HEK293 (cell line): ENCODE measurements around the gene CCDC117.

Source experiments
- ZBTB1 ChIP-seq: fragments of 450-650 bp; formaldehyde crosslinking; IDR thresholded peaks from 2 replicates; pipeline ENCODE4 v1.5.1; 2016; ENCODE audit warnings: missing biosample characterization, missing genetic modification characterization
- ZBTB48 ChIP-seq: fragments of 450-650 bp; formaldehyde crosslinking; IDR thresholded peaks from 2 replicates; pipeline ENCODE4 v1.5.1; 2016; ENCODE audit warnings: missing biosample characterization, missing genetic modification characterization
- ZBTB8A ChIP-seq: fragments of 450-650 bp; formaldehyde crosslinking; IDR thresholded peaks from 2 replicates; pipeline ENCODE4 v1.5.1; 2016; ENCODE audit warnings: missing biosample characterization, missing genetic modification characterization
- ZNF121 ChIP-seq: fragments of 450-650 bp; formaldehyde crosslinking; IDR thresholded peaks from 2 replicates; pipeline ENCODE4 v1.5.1; 2016; ENCODE audit warnings: missing biosample characterization, missing genetic modification characterization
- ZNF157 ChIP-seq: fragments of 450-650 bp; formaldehyde crosslinking; IDR thresholded peaks from 2 replicates; pipeline ENCODE4 v1.5.1; 2016; ENCODE audit warnings: missing biosample characterization, missing genetic modification characterization
- ZNF202 ChIP-seq: fragments of 450-650 bp; formaldehyde crosslinking; IDR thresholded peaks from 2 replicates; pipeline ENCODE4 v1.5.1; 2016; ENCODE audit warnings: missing biosample characterization, missing genetic modification characterization, borderline replicate concordance
- ZNF221 ChIP-seq: fragments of 450-650 bp; formaldehyde crosslinking; IDR thresholded peaks from 2 replicates; pipeline ENCODE4 v1.5.1; 2017; ENCODE audit warnings: missing biosample characterization, missing genetic modification characterization, borderline replicate concordance
- ZNF23 ChIP-seq: fragments of 450-650 bp; formaldehyde crosslinking; IDR thresholded peaks from 2 replicates; pipeline ENCODE4 v1.5.1; 2016; ENCODE audit warnings: missing biosample characterization, missing genetic modification characterization, borderline replicate concordance
- ZNF335 ChIP-seq: fragments of 450-650 bp; formaldehyde crosslinking; conservative IDR thresholded peaks from 2 replicates; pipeline ENCODE4 v1.5.1; 2016; ENCODE audit warnings: missing biosample characterization, missing genetic modification characterization
- ZNF350 ChIP-seq: fragments of 450-650 bp; formaldehyde crosslinking; IDR thresholded peaks from 2 replicates; pipeline ENCODE4 v1.5.0; 2017; ENCODE audit warnings: missing biosample characterization, mild to moderate bottlenecking, missing genetic modification characterization
- ZNF521 ChIP-seq: fragments of 450-650 bp; formaldehyde crosslinking; IDR thresholded peaks from 2 replicates; pipeline ENCODE4 v1.5.1; 2017; ENCODE audit warnings: missing biosample characterization, mild to moderate bottlenecking, missing genetic modification characterization
- ZNF571 ChIP-seq: fragments of 450-650 bp; formaldehyde crosslinking; IDR thresholded peaks from 2 replicates; pipeline ENCODE4 v1.5.0; 2017; ENCODE audit warnings: missing biosample characterization, missing genetic modification characterization
- ZNF610 ChIP-seq: fragments of 450-650 bp; formaldehyde crosslinking; IDR thresholded peaks from 2 replicates; pipeline ENCODE4 v1.5.1; 2016; ENCODE audit warnings: missing biosample characterization, missing genetic modification characterization, borderline replicate concordance
- ZNF621 ChIP-seq: fragments of 450-650 bp; formaldehyde crosslinking; IDR thresholded peaks from 2 replicates; pipeline ENCODE4 v1.5.1; 2017; ENCODE audit warnings: missing biosample characterization, missing genetic modification characterization
- ZNF623 ChIP-seq: fragments of 450-650 bp; formaldehyde crosslinking; IDR thresholded peaks from 2 replicates; pipeline ENCODE4 v1.5.1; 2016; ENCODE audit warnings: missing biosample characterization, missing genetic modification characterization
- ZNF626 ChIP-seq: fragments of 450-650 bp; sonication (Bioruptor Pico); formaldehyde crosslinking; IDR thresholded peaks from 2 replicates; pipeline ENCODE4 v1.5.1; 2018; ENCODE audit warnings: missing biosample characterization, missing genetic modification characterization, inconsistent platforms
- ZNF654 ChIP-seq: fragments of 450-650 bp; formaldehyde crosslinking; IDR thresholded peaks from 2 replicates; pipeline ENCODE4 v1.5.1; 2016; ENCODE audit warnings: low read depth, missing biosample characterization, missing genetic modification characterization
- TF ChIP-seq, protein P1 (sequence below): fragments of 450-650 bp; IDR thresholded peaks from 2 replicates; pipeline ENCODE4 v1.5.1; 2018; ENCODE audit warnings: missing biosample characterization, missing genetic modification characterization
- TF ChIP-seq, protein P2 (sequence below): fragments of 450-650 bp; formaldehyde crosslinking; IDR thresholded peaks from 2 replicates; pipeline ENCODE4 v1.5.1; 2016; ENCODE audit warnings: missing biosample characterization, missing genetic modification characterization
- TF ChIP-seq, protein P3 (sequence below): fragments of 450-650 bp; formaldehyde crosslinking; IDR thresholded peaks from 2 replicates; pipeline ENCODE4 v1.5.1; 2016; ENCODE audit warnings: missing biosample characterization, missing genetic modification characterization
- TF ChIP-seq, protein P4 (sequence below): IDR thresholded peaks from 2 replicates; pipeline ENCODE4 v1.6.1; 2011; ENCODE audit warnings: mild to moderate bottlenecking, low read depth, low read length, borderline replicate concordance
- TF ChIP-seq, protein P5 (sequence below): fragments of 450-650 bp; formaldehyde crosslinking; IDR thresholded peaks from 2 replicates; pipeline ENCODE4 v1.5.1; 2017; ENCODE audit warnings: missing biosample characterization, missing genetic modification characterization
- TF ChIP-seq, protein P6 (sequence below): sonication (generic); formaldehyde crosslinking; IDR thresholded peaks from 2 replicates; pipeline ENCODE4 v1.8.1; 2022; ENCODE audit warnings: mild to moderate bottlenecking, moderate library complexity, missing genetic modification reagents
- TF ChIP-seq, protein P7 (sequence below): fragments of 450-650 bp; formaldehyde crosslinking; IDR thresholded peaks from 2 replicates; pipeline ENCODE4 v1.5.1; 2017; ENCODE audit warnings: missing biosample characterization, mild to moderate bottlenecking, missing genetic modification characterization, moderate library complexity
- TF ChIP-seq, protein P8 (sequence below): fragments of 450-650 bp; formaldehyde crosslinking; IDR thresholded peaks from 2 replicates; pipeline ENCODE4 v1.5.1; 2016; ENCODE audit warnings: missing biosample characterization, missing genetic modification characterization

The CCDC117 gene

DNA sequence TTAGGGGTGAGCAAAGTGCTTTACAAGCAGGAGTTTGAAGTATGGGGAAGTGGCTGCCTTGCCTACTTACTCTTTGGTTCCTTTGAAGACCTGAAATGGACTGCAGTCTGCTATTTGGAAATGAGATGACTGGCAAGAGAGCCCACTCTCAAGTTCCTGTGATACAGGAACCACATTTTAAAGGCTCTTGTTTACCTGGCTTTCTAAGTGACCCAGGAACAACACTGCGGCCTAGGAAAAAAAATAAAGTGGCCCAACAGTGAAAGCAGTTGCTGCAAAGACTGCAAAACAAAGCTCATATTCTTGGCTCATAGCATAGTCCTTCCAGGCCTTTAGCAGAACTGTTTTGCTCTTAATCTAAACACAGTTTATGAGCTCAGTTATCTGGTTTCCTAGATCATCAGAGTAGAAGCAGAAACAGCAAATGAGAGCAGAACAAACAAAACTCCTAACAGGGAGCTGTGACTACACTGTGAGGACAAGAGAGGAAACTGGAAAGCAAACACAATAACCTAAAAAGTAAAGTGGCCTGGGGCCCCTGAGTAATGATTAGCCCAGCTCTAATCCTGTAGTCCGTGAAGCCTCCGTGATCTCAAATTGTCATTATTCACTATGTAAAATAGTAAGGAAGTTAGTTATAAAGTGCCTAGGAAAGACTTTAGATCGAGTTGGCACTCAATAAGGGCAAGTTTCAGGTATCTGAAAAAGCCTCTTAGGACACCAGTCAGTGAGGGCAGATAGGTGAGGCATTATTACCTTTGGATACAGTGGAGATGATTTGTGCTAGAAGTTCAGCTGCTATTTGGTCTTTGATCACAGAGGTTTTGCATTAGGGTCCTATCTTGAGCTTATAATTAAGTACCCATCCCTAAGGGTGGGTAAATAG lies 11.5 kb downstream of the CCDC117 start (continued):
- TF ChIP-seq ZNF335 (tag by site-specific recombination) (no peak), ZNF623 (tag by site-specific recombination) (no peak), ZNF621 (tag by site-specific recombination) (no peak), ZNF610 (no peak), ZNF654 (tag by site-specific recombination) (no peak), ZNF221 (tag by site-specific recombination) (no peak), ZNF202 (no peak), ZNF121 (no peak), ZBTB1 (tag by site-specific recombination) (no peak), ZNF521 (no peak), ZNF350 (no peak), ZNF571 (tag by site-specific recombination) (no peak), ZNF157 (no peak), ZNF23 (tag by site-specific recombination) (no peak), ZBTB8A (tag by site-specific recombination) (0 out of 2 replicates have a peak, but pooled peaks have one; percentile 31), ZNF626 (tag by site-specific recombination) (no peak), ZBTB48 (tag by site-specific recombination) (no peak)
- TF ChIP-seq, protein P1, sequence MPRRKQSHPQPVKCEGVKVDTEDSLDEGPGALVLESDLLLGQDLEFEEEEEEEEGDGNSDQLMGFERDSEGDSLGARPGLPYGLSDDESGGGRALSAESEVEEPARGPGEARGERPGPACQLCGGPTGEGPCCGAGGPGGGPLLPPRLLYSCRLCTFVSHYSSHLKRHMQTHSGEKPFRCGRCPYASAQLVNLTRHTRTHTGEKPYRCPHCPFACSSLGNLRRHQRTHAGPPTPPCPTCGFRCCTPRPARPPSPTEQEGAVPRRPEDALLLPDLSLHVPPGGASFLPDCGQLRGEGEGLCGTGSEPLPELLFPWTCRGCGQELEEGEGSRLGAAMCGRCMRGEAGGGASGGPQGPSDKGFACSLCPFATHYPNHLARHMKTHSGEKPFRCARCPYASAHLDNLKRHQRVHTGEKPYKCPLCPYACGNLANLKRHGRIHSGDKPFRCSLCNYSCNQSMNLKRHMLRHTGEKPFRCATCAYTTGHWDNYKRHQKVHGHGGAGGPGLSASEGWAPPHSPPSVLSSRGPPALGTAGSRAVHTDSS (tag by site-specific recombination): no peak
- TF ChIP-seq, protein P2, sequence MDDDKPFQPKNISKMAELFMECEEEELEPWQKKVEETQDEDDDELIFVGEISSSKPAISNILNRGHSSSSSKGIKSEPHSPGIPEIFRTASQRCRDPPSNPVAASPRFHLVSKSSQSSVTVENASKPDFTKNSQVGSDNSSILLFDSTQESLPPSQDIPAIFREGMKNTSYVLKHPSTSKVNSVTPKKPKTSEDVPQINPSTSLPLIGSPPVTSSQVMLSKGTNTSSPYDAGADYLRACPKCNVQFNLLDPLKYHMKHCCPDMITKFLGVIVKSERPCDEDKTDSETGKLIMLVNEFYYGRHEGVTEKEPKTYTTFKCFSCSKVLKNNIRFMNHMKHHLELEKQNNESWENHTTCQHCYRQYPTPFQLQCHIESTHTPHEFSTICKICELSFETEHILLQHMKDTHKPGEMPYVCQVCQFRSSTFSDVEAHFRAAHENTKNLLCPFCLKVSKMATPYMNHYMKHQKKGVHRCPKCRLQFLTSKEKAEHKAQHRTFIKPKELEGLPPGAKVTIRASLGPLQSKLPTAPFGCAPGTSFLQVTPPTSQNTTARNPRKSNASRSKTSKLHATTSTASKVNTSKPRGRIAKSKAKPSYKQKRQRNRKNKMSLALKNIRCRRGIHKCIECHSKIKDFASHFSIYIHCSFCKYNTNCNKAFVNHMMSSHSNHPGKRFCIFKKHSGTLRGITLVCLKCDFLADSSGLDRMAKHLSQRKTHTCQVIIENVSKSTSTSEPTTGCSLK (tag by site-specific recombination): no peak
- TF ChIP-seq, protein P3, sequence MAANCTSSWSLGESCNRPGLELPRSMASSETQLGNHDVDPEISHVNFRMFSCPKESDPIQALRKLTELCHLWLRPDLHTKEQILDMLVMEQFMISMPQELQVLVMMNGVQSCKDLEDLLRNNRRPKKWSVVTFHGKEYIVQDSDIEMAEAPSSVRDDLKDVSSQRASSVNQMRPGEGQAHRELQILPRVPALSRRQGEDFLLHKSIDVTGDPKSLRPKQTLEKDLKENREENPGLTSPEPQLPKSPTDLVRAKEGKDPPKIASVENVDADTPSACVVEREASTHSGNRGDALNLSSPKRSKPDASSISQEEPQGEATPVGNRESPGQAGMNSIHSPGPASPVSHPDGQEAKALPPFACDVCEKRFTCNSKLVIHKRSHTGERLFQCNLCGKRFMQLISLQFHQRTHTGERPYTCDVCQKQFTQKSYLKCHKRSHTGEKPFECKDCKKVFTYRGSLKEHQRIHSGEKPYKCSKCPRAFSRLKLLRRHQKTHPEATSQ: no peak
- TF ChIP-seq, protein P4, sequence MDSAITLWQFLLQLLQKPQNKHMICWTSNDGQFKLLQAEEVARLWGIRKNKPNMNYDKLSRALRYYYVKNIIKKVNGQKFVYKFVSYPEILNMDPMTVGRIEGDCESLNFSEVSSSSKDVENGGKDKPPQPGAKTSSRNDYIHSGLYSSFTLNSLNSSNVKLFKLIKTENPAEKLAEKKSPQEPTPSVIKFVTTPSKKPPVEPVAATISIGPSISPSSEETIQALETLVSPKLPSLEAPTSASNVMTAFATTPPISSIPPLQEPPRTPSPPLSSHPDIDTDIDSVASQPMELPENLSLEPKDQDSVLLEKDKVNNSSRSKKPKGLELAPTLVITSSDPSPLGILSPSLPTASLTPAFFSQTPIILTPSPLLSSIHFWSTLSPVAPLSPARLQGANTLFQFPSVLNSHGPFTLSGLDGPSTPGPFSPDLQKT: no peak
- TF ChIP-seq, protein P5, sequence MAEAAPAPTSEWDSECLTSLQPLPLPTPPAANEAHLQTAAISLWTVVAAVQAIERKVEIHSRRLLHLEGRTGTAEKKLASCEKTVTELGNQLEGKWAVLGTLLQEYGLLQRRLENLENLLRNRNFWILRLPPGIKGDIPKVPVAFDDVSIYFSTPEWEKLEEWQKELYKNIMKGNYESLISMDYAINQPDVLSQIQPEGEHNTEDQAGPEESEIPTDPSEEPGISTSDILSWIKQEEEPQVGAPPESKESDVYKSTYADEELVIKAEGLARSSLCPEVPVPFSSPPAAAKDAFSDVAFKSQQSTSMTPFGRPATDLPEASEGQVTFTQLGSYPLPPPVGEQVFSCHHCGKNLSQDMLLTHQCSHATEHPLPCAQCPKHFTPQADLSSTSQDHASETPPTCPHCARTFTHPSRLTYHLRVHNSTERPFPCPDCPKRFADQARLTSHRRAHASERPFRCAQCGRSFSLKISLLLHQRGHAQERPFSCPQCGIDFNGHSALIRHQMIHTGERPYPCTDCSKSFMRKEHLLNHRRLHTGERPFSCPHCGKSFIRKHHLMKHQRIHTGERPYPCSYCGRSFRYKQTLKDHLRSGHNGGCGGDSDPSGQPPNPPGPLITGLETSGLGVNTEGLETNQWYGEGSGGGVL (tag by site-specific recombination): no peak
- TF ChIP-seq, protein P6, sequence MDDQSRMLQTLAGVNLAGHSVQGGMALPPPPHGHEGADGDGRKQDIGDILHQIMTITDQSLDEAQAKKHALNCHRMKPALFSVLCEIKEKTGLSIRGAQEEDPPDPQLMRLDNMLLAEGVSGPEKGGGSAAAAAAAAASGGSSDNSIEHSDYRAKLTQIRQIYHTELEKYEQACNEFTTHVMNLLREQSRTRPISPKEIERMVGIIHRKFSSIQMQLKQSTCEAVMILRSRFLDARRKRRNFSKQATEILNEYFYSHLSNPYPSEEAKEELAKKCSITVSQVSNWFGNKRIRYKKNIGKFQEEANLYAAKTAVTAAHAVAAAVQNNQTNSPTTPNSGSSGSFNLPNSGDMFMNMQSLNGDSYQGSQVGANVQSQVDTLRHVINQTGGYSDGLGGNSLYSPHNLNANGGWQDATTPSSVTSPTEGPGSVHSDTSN (CRISPR knock-in tag): no peak
- TF ChIP-seq, protein P7, sequence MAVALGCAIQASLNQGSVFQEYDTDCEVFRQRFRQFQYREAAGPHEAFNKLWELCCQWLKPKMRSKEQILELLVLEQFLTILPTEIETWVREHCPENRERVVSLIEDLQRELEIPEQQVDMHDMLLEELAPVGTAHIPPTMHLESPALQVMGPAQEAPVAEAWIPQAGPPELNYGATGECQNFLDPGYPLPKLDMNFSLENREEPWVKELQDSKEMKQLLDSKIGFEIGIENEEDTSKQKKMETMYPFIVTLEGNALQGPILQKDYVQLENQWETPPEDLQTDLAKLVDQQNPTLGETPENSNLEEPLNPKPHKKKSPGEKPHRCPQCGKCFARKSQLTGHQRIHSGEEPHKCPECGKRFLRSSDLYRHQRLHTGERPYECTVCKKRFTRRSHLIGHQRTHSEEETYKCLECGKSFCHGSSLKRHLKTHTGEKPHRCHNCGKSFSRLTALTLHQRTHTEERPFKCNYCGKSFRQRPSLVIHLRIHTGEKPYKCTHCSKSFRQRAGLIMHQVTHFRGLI (tag by site-specific recombination): no peak; the same call in 1 of the 2 replicates
- TF ChIP-seq, protein P8, sequence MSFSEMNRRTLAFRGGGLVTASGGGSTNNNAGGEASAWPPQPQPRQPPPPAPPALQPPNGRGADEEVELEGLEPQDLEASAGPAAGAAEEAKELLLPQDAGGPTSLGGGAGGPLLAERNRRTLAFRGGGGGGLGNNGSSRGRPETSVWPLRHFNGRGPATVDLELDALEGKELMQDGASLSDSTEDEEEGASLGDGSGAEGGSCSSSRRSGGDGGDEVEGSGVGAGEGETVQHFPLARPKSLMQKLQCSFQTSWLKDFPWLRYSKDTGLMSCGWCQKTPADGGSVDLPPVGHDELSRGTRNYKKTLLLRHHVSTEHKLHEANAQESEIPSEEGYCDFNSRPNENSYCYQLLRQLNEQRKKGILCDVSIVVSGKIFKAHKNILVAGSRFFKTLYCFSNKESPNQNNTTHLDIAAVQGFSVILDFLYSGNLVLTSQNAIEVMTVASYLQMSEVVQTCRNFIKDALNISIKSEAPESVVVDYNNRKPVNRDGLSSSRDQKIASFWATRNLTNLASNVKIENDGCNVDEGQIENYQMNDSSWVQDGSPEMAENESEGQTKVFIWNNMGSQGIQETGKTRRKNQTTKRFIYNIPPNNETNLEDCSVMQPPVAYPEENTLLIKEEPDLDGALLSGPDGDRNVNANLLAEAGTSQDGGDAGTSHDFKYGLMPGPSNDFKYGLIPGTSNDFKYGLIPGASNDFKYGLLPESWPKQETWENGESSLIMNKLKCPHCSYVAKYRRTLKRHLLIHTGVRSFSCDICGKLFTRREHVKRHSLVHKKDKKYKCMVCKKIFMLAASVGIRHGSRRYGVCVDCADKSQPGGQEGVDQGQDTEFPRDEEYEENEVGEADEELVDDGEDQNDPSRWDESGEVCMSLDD (tag by site-specific recombination): no peak
